Measurements from ENCODE around the gene ADAMTS18. TPM values are rescaled to one million over a fixed set of nuclear protein-coding genes. Genes with fewer than 3 reads are reported as not detected.

The ADAMTS18 gene
- total RNA-seq, 2 donors from 2014 or later = 0.14 TPM; not detected in 1

DNA sequence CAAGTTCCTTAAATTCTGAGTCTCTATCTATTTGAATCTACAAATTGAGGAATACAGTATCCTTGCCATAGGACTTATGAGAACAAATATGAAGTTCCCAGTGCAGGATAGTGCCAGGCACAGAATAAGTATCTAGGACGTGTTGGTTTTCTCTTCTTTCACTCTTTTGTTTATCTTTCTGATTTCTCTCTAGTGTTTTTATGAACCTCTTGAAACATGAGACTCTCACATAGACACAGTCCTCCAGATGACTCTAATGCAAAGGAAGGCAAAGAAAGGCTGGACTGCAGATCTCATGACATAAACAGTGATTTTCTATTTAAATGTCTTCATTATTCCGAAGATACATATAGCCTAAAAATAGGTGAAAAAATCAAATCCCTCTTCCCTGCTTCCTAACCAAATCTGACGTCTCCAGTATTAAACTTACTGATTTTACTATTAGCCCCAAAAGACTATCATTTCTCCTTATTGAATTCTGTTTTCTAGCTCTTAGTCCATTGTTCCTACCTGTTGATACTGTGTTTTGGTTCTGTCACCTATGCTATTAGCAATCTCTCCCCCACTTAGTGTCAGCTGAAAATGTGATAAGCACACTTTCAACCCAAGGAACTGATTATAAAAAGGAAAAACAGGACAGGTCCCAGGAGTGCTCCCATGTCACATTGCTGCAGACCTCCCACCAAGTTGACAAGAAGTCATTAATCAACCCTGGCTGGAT lies 24.9 kb upstream of the ADAMTS18 start:
- ATAC-seq (ENCODE audit: insufficient number of reproducible peaks, low FRiP score, low read depth) = no peak
- no peaks in the 10 kb centered on the region for H3K9me3 ChIP-seq
- TF ChIP-seq, protein P1, sequence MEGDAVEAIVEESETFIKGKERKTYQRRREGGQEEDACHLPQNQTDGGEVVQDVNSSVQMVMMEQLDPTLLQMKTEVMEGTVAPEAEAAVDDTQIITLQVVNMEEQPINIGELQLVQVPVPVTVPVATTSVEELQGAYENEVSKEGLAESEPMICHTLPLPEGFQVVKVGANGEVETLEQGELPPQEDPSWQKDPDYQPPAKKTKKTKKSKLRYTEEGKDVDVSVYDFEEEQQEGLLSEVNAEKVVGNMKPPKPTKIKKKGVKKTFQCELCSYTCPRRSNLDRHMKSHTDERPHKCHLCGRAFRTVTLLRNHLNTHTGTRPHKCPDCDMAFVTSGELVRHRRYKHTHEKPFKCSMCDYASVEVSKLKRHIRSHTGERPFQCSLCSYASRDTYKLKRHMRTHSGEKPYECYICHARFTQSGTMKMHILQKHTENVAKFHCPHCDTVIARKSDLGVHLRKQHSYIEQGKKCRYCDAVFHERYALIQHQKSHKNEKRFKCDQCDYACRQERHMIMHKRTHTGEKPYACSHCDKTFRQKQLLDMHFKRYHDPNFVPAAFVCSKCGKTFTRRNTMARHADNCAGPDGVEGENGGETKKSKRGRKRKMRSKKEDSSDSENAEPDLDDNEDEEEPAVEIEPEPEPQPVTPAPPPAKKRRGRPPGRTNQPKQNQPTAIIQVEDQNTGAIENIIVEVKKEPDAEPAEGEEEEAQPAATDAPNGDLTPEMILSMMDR (IDR thresholded peaks at IDR 0.05) = no peak
- DNase-seq (ENCODE audit: low spot score) = no peak
- no peaks in the 10 kb centered on the region for H3K27me3 ChIP-seq (replicated peaks; ENCODE audit: insufficient read depth)
- H3K27ac ChIP-seq = no peak overlapping the region
- no peaks in the 10 kb centered on the region for H3K36me3 ChIP-seq
- H3K4me3 ChIP-seq = no peak overlapping the region
- no peaks in the 10 kb centered on the region for H3K4me1 ChIP-seq (ENCODE audit: control insufficient read depth in 1 of 2, low read depth in 2 of 2)

DNA sequence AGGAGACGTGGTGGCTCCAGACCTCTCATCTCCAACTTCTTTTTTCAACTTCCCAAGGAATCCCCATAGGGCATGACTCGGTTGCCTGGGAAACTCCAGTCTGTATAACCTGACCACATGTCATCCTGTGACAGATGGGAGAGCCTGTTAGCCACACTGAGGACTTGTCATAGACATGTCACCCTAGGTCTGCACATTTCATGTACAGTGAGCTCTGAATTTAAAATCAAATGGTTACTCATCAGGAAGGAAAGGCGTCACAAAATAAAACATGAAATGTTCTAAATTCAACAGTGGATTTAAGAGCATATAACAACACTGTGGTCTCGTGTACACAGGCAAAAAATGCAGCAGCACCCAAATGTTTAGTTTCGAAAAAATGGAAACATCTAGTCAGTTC lies 22.2 kb upstream of the ADAMTS18 start:
- no peak for DNase-seq (ENCODE audit: low spot score)
- TF ChIP-seq, protein P1 (IDR thresholded peaks at IDR 0.05) = no peak
- ATAC-seq (ENCODE audit: insufficient number of reproducible peaks, low FRiP score, low read depth) = no peak
- Histone ChIP-seq H3K9me3 (no peaks in the 10 kb centered on the region), H3K4me1 (ENCODE audit: control insufficient read depth in 1 of 2, low read depth in 2 of 2) (no peaks in the 10 kb centered on the region), H3K27ac (no peak overlapping the region), H3K27me3 (replicated peaks; ENCODE audit: insufficient read depth) (no peaks in the 10 kb centered on the region), H3K36me3 (no peaks in the 10 kb centered on the region), H3K4me3 (no peak overlapping the region)

DNA sequence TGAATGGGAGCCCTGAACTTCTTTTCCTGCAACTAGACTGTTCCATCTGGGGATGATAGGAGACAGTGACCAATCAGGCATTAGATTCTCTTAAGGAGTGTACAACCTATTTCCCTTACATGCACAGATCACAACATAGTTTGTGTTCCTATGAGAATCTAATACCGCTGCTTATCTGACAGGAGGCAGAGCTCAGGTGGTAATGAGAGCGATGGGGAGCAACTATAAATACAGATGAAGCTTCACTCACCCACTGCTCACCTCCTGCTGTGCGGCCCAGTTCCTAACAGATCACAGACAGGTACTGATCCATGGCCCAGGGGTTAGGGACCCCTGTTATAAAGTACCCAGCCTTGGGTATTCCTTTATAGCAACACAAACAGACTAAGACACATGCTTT lies 17.4 kb upstream of the ADAMTS18 start:
- ATAC-seq (ENCODE audit: insufficient number of reproducible peaks, low FRiP score, low read depth) = no peak
- Histone ChIP-seq H3K36me3 (no peaks in the 10 kb centered on the region), H3K4me1 (ENCODE audit: control insufficient read depth in 1 of 2, low read depth in 2 of 2) (no peaks in the 10 kb centered on the region), H3K9me3 (no peaks in the 10 kb centered on the region), H3K27ac (no peak overlapping the region), H3K27me3 (replicated peaks; ENCODE audit: insufficient read depth) (no peaks in the 10 kb centered on the region), H3K4me3 (no peak overlapping the region)
- TF ChIP-seq, protein P1 (IDR thresholded peaks at IDR 0.05) = no peak
- no peak for DNase-seq (ENCODE audit: low spot score)

DNA sequence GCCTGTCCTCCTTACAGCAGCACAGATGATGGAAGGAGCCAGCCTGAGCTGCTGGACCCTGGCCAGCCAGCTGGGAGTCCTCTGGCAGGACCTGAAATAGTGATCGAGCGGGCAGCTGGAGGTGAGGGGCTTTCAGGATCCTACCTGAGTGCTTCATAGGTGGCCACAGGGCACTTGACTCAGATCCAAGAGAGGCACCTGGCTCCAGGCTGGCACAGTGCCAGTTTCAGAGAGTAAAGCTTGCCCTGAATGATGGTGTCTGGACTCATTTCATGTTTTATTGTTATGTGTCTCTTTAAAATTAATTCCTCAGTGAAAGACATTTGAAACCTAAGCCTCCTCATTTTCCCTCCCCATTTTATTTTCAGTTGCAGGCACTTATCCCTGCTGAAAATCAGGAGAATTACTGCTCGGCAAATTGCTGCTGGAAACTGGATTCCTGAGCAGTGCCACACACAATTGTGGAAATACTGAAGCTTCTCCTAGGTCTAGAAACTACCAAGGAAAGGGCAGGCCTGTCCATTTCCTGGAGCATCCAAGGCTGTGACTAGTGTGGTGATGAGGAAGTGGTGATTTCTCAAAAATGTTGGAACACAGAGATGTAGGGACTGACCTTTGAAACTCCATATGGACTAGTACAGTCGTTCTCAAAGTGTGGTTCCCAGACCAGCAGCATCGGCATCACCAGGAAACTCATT lies 16.1 kb upstream of the ADAMTS18 start:
- H3K4me3 ChIP-seq = no peak overlapping the region
- no peaks in the 10 kb centered on the region for H3K4me1 ChIP-seq (ENCODE audit: control insufficient read depth in 1 of 2, low read depth in 2 of 2)
- no peaks in the 10 kb centered on the region for H3K36me3 ChIP-seq
- DNase-seq (ENCODE audit: low spot score) (no peak), ATAC-seq (ENCODE audit: insufficient number of reproducible peaks, low FRiP score, low read depth) (no peak)
- H3K27me3 ChIP-seq (replicated peaks; ENCODE audit: insufficient read depth) = no peaks in the 10 kb centered on the region
- no peaks in the 10 kb centered on the region for H3K9me3 ChIP-seq
- TF ChIP-seq, protein P1 (IDR thresholded peaks at IDR 0.05) = no peak
- no peak overlapping the region for H3K27ac ChIP-seq

DNA sequence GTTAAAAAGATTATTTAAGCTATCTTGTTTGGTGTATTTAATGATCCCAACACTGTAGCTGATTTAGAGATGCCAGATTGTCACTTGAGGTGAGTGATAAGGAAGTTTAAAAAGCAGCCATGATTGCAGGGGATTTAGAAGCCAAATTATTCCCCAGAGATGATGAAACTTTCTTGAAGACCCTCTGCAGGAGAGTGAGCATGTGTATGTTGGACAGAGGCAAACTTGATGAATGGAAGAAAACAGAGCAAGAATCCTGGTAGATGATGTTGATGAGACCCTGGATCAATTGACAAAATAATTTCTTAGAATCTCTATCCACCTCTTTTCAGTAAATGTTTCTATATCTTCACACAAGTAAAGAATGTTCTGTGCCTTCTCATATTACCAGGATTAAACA lies 14.4 kb upstream of the ADAMTS18 start:
- ATAC-seq (ENCODE audit: insufficient number of reproducible peaks, low FRiP score, low read depth) (no peak), DNase-seq (ENCODE audit: low spot score) (no peak)
- H3K27ac ChIP-seq = no peak overlapping the region
- H3K4me1 ChIP-seq (ENCODE audit: control insufficient read depth in 1 of 2, low read depth in 2 of 2) = no peaks in the 10 kb centered on the region
- no peaks in the 10 kb centered on the region for H3K9me3 ChIP-seq
- TF ChIP-seq, protein P1 (IDR thresholded peaks at IDR 0.05) = no peak
- no peaks in the 10 kb centered on the region for H3K36me3 ChIP-seq
- no peaks in the 10 kb centered on the region for H3K27me3 ChIP-seq (replicated peaks; ENCODE audit: insufficient read depth)
- H3K4me3 ChIP-seq = no peak overlapping the region
